LNCAP (cell line): Measurements from ENCODE around the gene PLCB4.

Source experiments
- TF ChIP-seq, protein P1 (sequence below): fragments of 450-650 bp; IDR thresholded peaks from 2 replicates; pipeline ENCODE4 v1.5.1; 2017; ENCODE audit warnings: mild to moderate bottlenecking

Gene PLCB4

DNA sequence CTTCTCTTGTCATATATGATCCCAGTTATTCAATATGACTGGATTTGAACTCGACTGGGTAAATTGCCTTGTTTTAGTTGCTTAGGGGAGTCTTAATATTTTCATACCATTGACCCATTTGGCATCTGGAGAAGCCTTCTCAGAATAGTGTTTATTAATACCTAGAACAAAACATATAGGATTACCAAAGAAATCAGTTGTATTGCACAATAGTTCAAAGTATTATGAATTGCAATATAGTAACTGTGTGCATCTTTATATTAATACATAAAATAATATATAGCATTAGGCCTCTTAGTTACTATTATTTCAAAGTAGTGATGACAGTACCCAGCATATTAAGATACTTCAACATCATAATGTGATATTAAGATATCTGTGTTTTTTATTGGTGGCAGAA is 177.8 kb downstream of the PLCB4 start:
- TF ChIP-seq, protein P1, sequence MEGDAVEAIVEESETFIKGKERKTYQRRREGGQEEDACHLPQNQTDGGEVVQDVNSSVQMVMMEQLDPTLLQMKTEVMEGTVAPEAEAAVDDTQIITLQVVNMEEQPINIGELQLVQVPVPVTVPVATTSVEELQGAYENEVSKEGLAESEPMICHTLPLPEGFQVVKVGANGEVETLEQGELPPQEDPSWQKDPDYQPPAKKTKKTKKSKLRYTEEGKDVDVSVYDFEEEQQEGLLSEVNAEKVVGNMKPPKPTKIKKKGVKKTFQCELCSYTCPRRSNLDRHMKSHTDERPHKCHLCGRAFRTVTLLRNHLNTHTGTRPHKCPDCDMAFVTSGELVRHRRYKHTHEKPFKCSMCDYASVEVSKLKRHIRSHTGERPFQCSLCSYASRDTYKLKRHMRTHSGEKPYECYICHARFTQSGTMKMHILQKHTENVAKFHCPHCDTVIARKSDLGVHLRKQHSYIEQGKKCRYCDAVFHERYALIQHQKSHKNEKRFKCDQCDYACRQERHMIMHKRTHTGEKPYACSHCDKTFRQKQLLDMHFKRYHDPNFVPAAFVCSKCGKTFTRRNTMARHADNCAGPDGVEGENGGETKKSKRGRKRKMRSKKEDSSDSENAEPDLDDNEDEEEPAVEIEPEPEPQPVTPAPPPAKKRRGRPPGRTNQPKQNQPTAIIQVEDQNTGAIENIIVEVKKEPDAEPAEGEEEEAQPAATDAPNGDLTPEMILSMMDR = no peak

DNA sequence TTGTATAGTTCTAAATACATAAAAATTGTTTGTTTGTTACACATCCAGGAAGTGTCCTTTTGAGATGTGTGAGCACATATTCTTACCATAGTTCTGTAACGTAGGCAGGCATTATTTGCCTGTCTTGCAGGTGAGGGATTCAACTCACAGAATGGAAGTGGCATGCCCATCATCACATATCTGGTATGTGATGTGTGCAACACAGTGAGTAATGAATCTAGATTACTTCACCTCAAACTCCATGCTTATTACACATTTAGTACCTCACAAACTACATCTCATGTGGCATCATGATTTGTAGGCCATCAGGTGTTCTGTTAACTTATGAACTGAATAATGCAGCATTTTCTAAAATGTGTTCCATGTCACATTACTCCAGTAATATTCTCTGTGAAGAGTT is 181.6 kb downstream of the PLCB4 start:
- TF ChIP-seq, protein P1 = no peak

DNA sequence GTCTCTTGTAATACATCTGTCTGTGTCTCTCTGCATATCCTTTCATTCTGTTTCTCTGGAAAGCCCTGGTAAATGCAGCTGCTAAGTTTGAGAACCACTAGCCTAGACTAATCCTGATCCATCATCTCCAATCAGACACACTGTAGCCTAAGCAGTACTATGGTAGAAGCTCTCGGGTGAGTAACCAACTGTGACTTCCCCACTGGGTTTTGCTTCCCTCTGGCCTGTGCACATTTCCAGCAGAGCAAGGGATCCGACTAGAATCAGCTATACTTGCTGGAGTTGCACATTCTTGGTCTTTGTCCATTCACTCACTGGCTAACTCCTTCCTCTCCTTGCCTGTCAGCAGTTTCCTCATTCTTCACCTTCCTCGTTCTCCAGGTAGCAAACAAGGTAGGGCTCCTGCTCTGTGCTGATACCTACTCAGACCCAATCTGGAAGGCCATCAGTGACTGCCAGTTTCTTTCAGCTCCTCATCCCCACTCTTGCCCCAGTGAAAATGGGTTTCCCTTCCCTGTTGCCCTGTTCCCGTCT is 184.2 kb downstream of the PLCB4 start:
- TF ChIP-seq, protein P1 = no peak

- TF ChIP-seq, protein P1 = no peak
These were observed 186.3 kb downstream of the PLCB4 start for GRCh38 chr20:9255171-9255570.

- TF ChIP-seq, protein P1 = no peak
These were observed 187.5 kb downstream of the PLCB4 start for GRCh38 chr20:9256393-9256792.

GRCh38 chr20:9258901-9259300 is 190.0 kb downstream of the PLCB4 start:
- TF ChIP-seq, protein P1 = no peak

DNA sequence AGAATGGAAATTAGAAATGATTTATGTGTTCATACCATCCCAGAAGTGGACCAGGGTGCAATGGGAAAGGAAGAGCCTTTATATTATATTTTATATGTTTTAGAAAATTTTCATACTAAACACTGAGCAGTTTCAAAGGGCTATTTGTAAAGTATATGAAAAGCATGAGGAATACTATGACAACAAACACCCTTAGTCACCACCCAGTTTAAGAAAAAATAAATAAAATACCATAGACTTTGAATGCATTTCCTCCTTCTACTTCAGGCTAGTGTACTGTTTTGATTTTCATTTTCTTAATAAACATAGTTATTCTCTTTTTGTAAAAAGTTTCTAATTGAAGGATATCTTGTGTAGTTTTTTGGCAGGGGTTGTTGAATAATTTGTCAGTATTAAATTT is 191.1 kb downstream of the PLCB4 start:
- TF ChIP-seq, protein P1 = no peak

GRCh38 chr20:9261781-9262180 is 192.9 kb downstream of the PLCB4 start:
- TF ChIP-seq, protein P1 = no peak
